ENCODE measurements around the gene KRTAP6-3. TPM values are rescaled to one million over a fixed set of nuclear protein-coding genes. Genes with fewer than 3 reads are reported as not detected.

KRTAP6-3 gene
- total RNA-seq, 1 donor from 2014 or later, result not detected

GRCh38 chr21:30620080-30620479, 27.8 kb downstream of the KRTAP6-3 start:
- no peak for ATAC-seq (ENCODE audit: poor library complexity)

GRCh38 chr21:30620522-30620921, 28.3 kb downstream of the KRTAP6-3 start, which contains the start of gene KRTAP20-4:
KRTAP20-4 (plus strand) TSS chr21:30620627.
- DNase-seq (no peak), ATAC-seq (ENCODE audit: poor library complexity) (no peak)
- intact Hi-C loops (cut with DNase I), result no loop called here

More at GRCh38 chr21:30620080-30620479, 27.8 kb downstream of the KRTAP6-3 start:
- no peak for DNase-seq
- intact Hi-C loops (cut with DNase I), result no loop called here

GRCh38 chr21:30623362-30623761, 31.1 kb downstream of the KRTAP6-3 start:
- intact Hi-C loops (cut with DNase I), result no loop called here
- DNase-seq (no peak), ATAC-seq (ENCODE audit: poor library complexity) (no peak)

DNA sequence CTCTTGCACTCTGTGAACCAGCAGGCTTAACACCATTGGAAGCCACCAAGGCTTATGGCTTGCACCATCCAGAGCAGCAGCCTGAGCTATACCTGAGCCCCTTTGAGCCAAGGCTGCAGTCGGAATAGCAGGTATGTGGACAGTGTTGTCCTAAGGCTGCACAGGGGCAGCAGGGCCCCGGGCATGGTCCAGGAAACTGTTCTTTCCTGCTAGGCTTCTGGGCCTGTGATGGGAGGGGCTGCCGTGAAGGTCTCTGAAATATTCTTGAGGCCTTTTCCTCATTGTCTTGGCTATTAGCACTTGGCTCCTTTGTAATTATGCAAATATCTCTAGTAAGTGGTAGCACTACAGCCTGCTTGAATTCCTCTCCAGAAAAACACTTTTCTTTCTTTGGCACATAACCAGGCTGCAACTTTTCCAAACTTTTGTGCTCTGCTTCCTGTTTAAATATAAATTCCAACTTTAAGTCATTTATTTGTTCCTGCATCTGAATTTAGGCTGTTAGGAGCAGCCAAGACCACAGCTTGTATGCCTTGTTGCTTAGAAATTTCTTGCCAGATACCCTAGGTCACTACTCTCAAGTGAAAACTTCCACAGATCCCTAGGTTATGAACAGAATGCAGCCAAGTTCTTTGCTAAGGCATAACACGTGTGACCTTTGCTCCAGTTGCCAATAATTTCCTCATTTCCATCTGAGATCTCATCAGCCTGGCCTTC, 33.4 kb downstream of the KRTAP6-3 start:
- DNase-seq (no peak), ATAC-seq (ENCODE audit: poor library complexity) (no peak)
- intact Hi-C loops (cut with DNase I), result no loop called here

- intact Hi-C loops (cut with DNase I), result no loop called here
- ATAC-seq (ENCODE audit: poor library complexity) (no peak), DNase-seq (no peak)
These were observed 35.9 kb downstream of the KRTAP6-3 start for GRCh38 chr21:30628109-30628508.

DNA sequence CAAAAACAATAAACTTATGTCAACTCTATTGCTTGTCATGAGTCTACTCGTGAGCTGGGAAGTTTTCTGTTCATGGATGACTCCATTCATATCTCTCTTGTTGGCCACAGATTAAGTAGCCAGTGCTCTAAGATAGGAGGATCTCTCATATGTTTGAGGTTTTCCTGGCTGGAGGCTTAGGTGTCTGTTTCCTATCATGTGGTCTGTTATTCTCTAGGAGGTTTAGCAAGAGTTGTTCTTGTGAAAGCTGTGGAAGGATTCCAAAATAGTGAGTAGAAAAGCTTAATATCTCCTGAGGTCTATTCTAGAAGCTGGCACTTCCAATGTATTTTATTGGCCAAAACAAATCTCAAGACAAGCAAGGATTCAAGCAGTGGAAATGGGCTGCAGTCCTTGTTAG, 37.0 kb downstream of the KRTAP6-3 start:
- intact Hi-C loops (cut with DNase I), result no loop called here
- DNase-seq (no peak), ATAC-seq (ENCODE audit: poor library complexity) (no peak)

GRCh38 chr21:30634906-30635305, 42.7 kb downstream of the KRTAP6-3 start, which contains the start of gene KRTAP20-2:
KRTAP20-2 (plus strand) TSS chr21:30635206; CDS start chr21:30635264, 58 bp downstream.
- ATAC-seq (ENCODE audit: poor library complexity) (no peak), DNase-seq (no peak)
- intact Hi-C loops (cut with DNase I), result no loop called here

GRCh38 chr21:30638686-30639085, 46.4 kb downstream of the KRTAP6-3 start:
- no peak for ATAC-seq (ENCODE audit: poor library complexity)
- no peak for DNase-seq
- intact Hi-C loops (cut with DNase I), result no loop called here

- intact Hi-C loops (cut with DNase I), result no loop called here
- ATAC-seq (ENCODE audit: poor library complexity), result no peak
These were observed 50.3 kb downstream of the KRTAP6-3 start, which contains the start of gene KRTAP20-3 for GRCh38 chr21:30642564-30642963. KRTAP20-3 (plus strand) TSS chr21:30642864.

More at GRCh38 chr21:30642564-30642963, 50.3 kb downstream of the KRTAP6-3 start, which contains the start of gene KRTAP20-3:
- DNase-seq, result no peak

Other genes starting within 250 kb of the KRTAP6-3 start
- not detected for gene KRTAP23-1, start 243.8 kb upstream of the KRTAP6-3 start, total RNA-seq
- gene KRTAP13-2, start 220.2 kb upstream of the KRTAP6-3 start, total RNA-seq, result not detected
- gene KRTAP13-1, start 196.4 kb upstream of the KRTAP6-3 start, total RNA-seq, result not detected
- not detected for gene KRTAP13-3, start 166.5 kb upstream of the KRTAP6-3 start, total RNA-seq
- gene KRTAP13-4, start 162.2 kb upstream of the KRTAP6-3 start, total RNA-seq, result not detected
- gene KRTAP15-1, start 152.2 kb upstream of the KRTAP6-3 start, total RNA-seq, result not detected
- not detected for gene KRTAP19-1, start 112.1 kb upstream of the KRTAP6-3 start, total RNA-seq
- not detected for gene KRTAP19-2, start 105.0 kb upstream of the KRTAP6-3 start, total RNA-seq
- gene KRTAP19-3, start 100.4 kb upstream of the KRTAP6-3 start, total RNA-seq, result not detected
- not detected for gene KRTAP19-4, start 95.3 kb upstream of the KRTAP6-3 start, total RNA-seq
- gene KRTAP19-5, start 90.3 kb upstream of the KRTAP6-3 start, total RNA-seq, result not detected
- not detected for gene KRTAP19-6, start 50.6 kb upstream of the KRTAP6-3 start, total RNA-seq
- not detected for gene KRTAP19-7, start 31.1 kb upstream of the KRTAP6-3 start, total RNA-seq
- not detected for gene KRTAP22-2, start 2.0 kb upstream of the KRTAP6-3 start, total RNA-seq
- gene KRTAP6-2, start 6.5 kb downstream of the KRTAP6-3 start, total RNA-seq, result not detected
- not detected for gene KRTAP22-1, start 8.6 kb downstream of the KRTAP6-3 start, total RNA-seq
- gene KRTAP6-1, start 21.5 kb downstream of the KRTAP6-3 start, total RNA-seq, result not detected
- gene KRTAP20-1, start 24.0 kb downstream of the KRTAP6-3 start, total RNA-seq, result not detected
- gene KRTAP20-4, start 28.2 kb downstream of the KRTAP6-3 start, total RNA-seq, result not detected
- gene KRTAP20-2, start 42.8 kb downstream of the KRTAP6-3 start, total RNA-seq, result not detected
- gene KRTAP20-3, start 50.4 kb downstream of the KRTAP6-3 start, total RNA-seq, result not detected
- not detected for gene KRTAP21-3, start 126.3 kb downstream of the KRTAP6-3 start, total RNA-seq
- not detected for gene KRTAP21-2, start 154.8 kb downstream of the KRTAP6-3 start, total RNA-seq
- gene KRTAP21-1, start 163.0 kb downstream of the KRTAP6-3 start, total RNA-seq, result not detected
- not detected for gene KRTAP8-1, start 220.8 kb downstream of the KRTAP6-3 start, total RNA-seq
- not detected for gene KRTAP7-1, start 237.3 kb downstream of the KRTAP6-3 start, total RNA-seq

Data from Right ventricle myocardium superior (tissue), 1 donor.